Endothelial cell of umbilical vein (primary cell): ENCODE results near the gene ITIH3. TPM values are rescaled to one million over a fixed set of nuclear protein-coding genes. Genes with fewer than 3 reads are reported as not detected.

ENCODE experiments used
- BruUV-seq: library from RNA; stranded (reverse); fragments of 400-500 nt; replicated peaks from 2 replicates; lab custom pipeline; 2021; lab: Mats Ljungman, UMichigan
- CTCF ChIA-PET: fragments of 300-600, 350-600 bp; sonication (Branson Sonifier 250); formaldehyde crosslinking; loops from one replicate; lab custom pipeline; 2021; ENCODE audit warnings: antibody characterized with exemption, inconsistent platforms; lab: Charles Lee
- POLR2A ChIA-PET: fragments of 300-600, 350-600 bp; sonication (Branson Sonifier 250); formaldehyde crosslinking; loops from one replicate; lab custom pipeline; 2021; ENCODE audit warnings: antibody characterized with exemption, inconsistent platforms; lab: Charles Lee
- DNase-seq: peaks from one replicate; pipeline ENCODE4 v3.0.0-alpha.2; 2011; ENCODE audit warnings: low read depth, low spot score
- FAIRE-seq: peaks from 2 replicates; lab custom pipeline; 2011; peaks lifted over from hg19 to GRCh38; lab: Jason Lieb, UNC
- H2AFZ ChIP-seq: 2 replicates; pipeline ENCODE4 v1.6.0; 2012; ENCODE audit warnings: low read depth, low read length, control low read depth, inconsistent platforms
- H3K27ac ChIP-seq: 2 replicates; pipeline ENCODE4 v1.5.1; 2011; ENCODE audit warnings: low read depth, mild to moderate bottlenecking, control low read depth, low read length, moderate library complexity; ENCODE audit not compliant: insufficient read depth
- H3K27me3 ChIP-seq, 2 experiments: 2 replicates each; pipeline versions ENCODE4 v1.6.0 to v1.6.1; 2011; ENCODE audit warnings: low read length in 2 of 2, mixed read lengths in 1 of 2; ENCODE audit not compliant: control insufficient read depth in 2 of 2, insufficient read depth in 2 of 2
- H3K36me3 ChIP-seq, 2 experiments: 2 replicates in 1 of 2; 3 replicates in 1 of 2; pipeline ENCODE4 v1.5.1; 2011; ENCODE audit warnings: low read length in 2 of 2, mild to moderate bottlenecking in 1 of 2, moderate library complexity in 1 of 2; ENCODE audit not compliant: control insufficient read depth in 2 of 2, insufficient read depth in 2 of 2; ENCODE audit errors: extremely low read depth in 1 of 2
- H3K4me1 ChIP-seq: 3 replicates; pipeline ENCODE4 v1.5.1; 2011; ENCODE audit warnings: mild to moderate bottlenecking, low read length; ENCODE audit not compliant: control insufficient read depth, insufficient read depth; ENCODE audit errors: extremely low read depth
- H3K4me2 ChIP-seq: 2 replicates; pipeline ENCODE4 v1.6.1; 2011; ENCODE audit warnings: low read length, control low read depth, mixed read lengths; ENCODE audit not compliant: insufficient read depth
- H3K4me3 ChIP-seq, 3 experiments: fragments of 200-600 bp in 1 of 3; sonication (generic), shearing (Covaris generic) in 1 of 3; replicated peaks in 1 of 3; 2 replicates each; pipeline ENCODE4 v1.5.1; 2011 to 2016; ENCODE audit warnings: control low read depth in 3 of 3, low read length in 3 of 3, mild to moderate bottlenecking in 2 of 3, inconsistent platforms in 1 of 3, low read depth in 1 of 3, moderate library complexity in 1 of 3; ENCODE audit not compliant: insufficient read depth in 1 of 3
- H3K79me2 ChIP-seq: 2 replicates; pipeline ENCODE4 v1.6.0; 2012; ENCODE audit warnings: low read length, inconsistent platforms; ENCODE audit not compliant: control insufficient read depth, insufficient read depth
- H3K9ac ChIP-seq: replicated peaks from 2 replicates; pipeline ENCODE3; 2011; ENCODE audit warnings: low read length, control low read depth; ENCODE audit not compliant: insufficient read depth; ENCODE audit errors: extremely low read depth
- H3K9me1 ChIP-seq: replicated peaks from 3 replicates; pipeline ENCODE4 v1.6.0; 2011; ENCODE audit warnings: mild to moderate bottlenecking, low read length; ENCODE audit not compliant: control insufficient read depth, insufficient read depth; ENCODE audit errors: extremely low read depth
- H3K9me3 ChIP-seq: replicated peaks from 2 replicates; pipeline ENCODE4 v1.5.1; 2012; ENCODE audit warnings: low read length, inconsistent platforms; ENCODE audit not compliant: control insufficient read depth, insufficient read depth
- H4K20me1 ChIP-seq: replicated peaks from 2 replicates; pipeline ENCODE3; 2011; ENCODE audit warnings: mild to moderate bottlenecking, low read length; ENCODE audit not compliant: control insufficient read depth, insufficient read depth; ENCODE audit errors: extremely low read depth
- EZH2 ChIP-seq: IDR thresholded peaks from 2 replicates; pipeline ENCODE4 v1.6.1; 2012; ENCODE audit warnings: borderline replicate concordance, low read depth, mild to moderate bottlenecking, moderate library complexity, low read length, inconsistent platforms; ENCODE audit not compliant: severe bottlenecking
- FOS ChIP-seq: IDR thresholded peaks from 2 replicates; pipeline ENCODE4 v1.6.1; 2011; ENCODE audit warnings: mild to moderate bottlenecking, low read length, moderate library complexity, borderline replicate concordance; ENCODE audit not compliant: insufficient read depth
- GATA2 ChIP-seq: IDR thresholded peaks from 2 replicates; pipeline ENCODE4 v1.7.0; 2011; ENCODE audit warnings: low read depth, mild to moderate bottlenecking, moderate library complexity, mixed read lengths, low read length; ENCODE audit not compliant: insufficient read length, insufficient read depth
- JUN ChIP-seq: IDR thresholded peaks from 2 replicates; pipeline ENCODE4 v1.6.1; 2011; ENCODE audit warnings: borderline replicate concordance, low read depth; ENCODE audit not compliant: insufficient read length, insufficient read depth
- MYC ChIP-seq: IDR thresholded peaks from one replicate; pipeline ENCODE4 v1.6.1; 2011; ENCODE audit warnings: mild to moderate bottlenecking, low read depth, low read length
- POLR2A ChIP-seq: IDR thresholded peaks from 2 replicates; pipeline ENCODE4 v1.6.1; 2012; ENCODE audit warnings: low read depth, mild to moderate bottlenecking, control low read depth, low read length
- POLR2AphosphoS5 ChIP-seq: IDR thresholded peaks from 2 replicates; pipeline ENCODE4 v1.6.1; 2012; ENCODE audit warnings: low read depth, mild to moderate bottlenecking, control low read depth, low read length, moderate library complexity; ENCODE audit not compliant: insufficient read depth
- dilution Hi-C: fragments of 300-500 bp; cut with MboI; formaldehyde crosslinking; loops from one replicate; pipeline ENCODE4 v1.15.0; 2019; ENCODE audit warnings: low sequenced_read_pairs; ENCODE audit not compliant: extremely low pct_ligation_motif_present
- intact Hi-C: fragments of 100-400 bp; cut with micrococcal nuclease; formaldehyde crosslinking; loops from one replicate; pipeline ENCODE4 v1.10.0; 2022
- polyA plus RNA-seq, 4 experiments: library from polyadenylated mRNA; depleted of rRNA in 3 of 4; stranded (reverse) in 3 of 4; unstranded in 1 of 4; fragments of >200 nt; gene quantifications; 2 replicates each; pipeline versions ENCODE4 v1.2.1 to v1.2.3, GENCODE V29; 2011 to 2012; ENCODE audit warnings: missing spikeins in 1 of 4
- total RNA-seq: library from RNA; stranded (reverse); gene quantifications from 2 replicates; pipeline ENCODE4 v1.2.3, GENCODE V29; 2021
- TF ChIP-seq, protein P1 (sequence below): IDR thresholded peaks from 2 replicates; pipeline ENCODE4 v1.6.1; 2011; ENCODE audit not compliant: insufficient read depth, insufficient read length
- TF ChIP-seq, protein P2 (sequence below), 2 donors: IDR thresholded peaks; 1 replicate in 1 of 2; 2 replicates in 1 of 2; pipeline ENCODE4 v1.5.1; 2011; ENCODE audit warnings: low read length in 2 of 2, mild to moderate bottlenecking in 2 of 2, moderate library complexity in 2 of 2, control low read depth in 1 of 2, inconsistent platforms in 1 of 2, low read depth in 1 of 2; ENCODE audit not compliant: insufficient read depth in 1 of 2; ENCODE audit errors: extremely low read depth in 1 of 2

ITIH3 gene
- total and polyA plus RNA-seq, 2 donors (not counting 3 experiments of a cell fraction or from before 2014, with no cell fraction given): not detected

DNA sequence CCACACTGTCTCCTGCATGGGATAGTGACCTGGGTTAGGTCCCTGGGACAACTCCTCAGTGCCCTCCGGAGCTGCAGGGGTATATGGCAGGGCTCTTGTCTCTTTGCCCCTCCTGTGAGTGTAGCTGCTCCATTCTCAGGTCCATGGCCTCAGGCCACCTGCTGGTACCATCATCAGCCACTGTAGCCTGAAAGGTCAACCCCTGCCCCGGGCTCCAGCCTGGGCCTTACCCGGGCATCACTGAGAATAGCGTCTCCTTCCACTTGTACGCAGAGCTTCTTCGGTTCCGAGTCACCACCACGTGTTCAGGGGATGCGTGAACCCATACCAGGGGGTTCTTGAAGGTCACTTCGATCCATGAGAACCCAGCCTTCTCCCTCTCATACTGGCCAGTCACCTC lies 22.1 kb downstream of the ITIH3 start:
- Histone ChIP-seq H3K27me3 (no peaks in the 10 kb centered on the region), H3K4me3 (no peak overlapping the region), H3K27ac (no peak overlapping the region), H3K79me2 (no peaks in the 10 kb centered on the region), H3K9me3 (no peaks in the 10 kb centered on the region), H3K9ac (no peak overlapping the region), H3K36me3 (no peaks in the 10 kb centered on the region), H2AFZ (no peak overlapping the region), H4K20me1 (no peaks in the 10 kb centered on the region), H3K9me1 (no peaks in the 10 kb centered on the region), H3K4me2 (no peak overlapping the region), H3K4me1 (no peaks in the 10 kb centered on the region)
- DNase-seq: no peak
- BruUV-seq: no TSS peak
- POLR2A ChIA-PET: no interaction called here
- dilution Hi-C loops: no loop called here
- FAIRE-seq: no peak
- TF ChIP-seq EZH2 (no peak), POLR2AphosphoS5 (no peak), FOS (no peak), JUN (no peak), POLR2A (no peak), MYC (no peak), GATA2 (no peak)
- TF ChIP-seq, protein P1, sequence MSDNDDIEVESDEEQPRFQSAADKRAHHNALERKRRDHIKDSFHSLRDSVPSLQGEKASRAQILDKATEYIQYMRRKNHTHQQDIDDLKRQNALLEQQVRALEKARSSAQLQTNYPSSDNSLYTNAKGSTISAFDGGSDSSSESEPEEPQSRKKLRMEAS: no peak
- TF ChIP-seq, protein P2, sequence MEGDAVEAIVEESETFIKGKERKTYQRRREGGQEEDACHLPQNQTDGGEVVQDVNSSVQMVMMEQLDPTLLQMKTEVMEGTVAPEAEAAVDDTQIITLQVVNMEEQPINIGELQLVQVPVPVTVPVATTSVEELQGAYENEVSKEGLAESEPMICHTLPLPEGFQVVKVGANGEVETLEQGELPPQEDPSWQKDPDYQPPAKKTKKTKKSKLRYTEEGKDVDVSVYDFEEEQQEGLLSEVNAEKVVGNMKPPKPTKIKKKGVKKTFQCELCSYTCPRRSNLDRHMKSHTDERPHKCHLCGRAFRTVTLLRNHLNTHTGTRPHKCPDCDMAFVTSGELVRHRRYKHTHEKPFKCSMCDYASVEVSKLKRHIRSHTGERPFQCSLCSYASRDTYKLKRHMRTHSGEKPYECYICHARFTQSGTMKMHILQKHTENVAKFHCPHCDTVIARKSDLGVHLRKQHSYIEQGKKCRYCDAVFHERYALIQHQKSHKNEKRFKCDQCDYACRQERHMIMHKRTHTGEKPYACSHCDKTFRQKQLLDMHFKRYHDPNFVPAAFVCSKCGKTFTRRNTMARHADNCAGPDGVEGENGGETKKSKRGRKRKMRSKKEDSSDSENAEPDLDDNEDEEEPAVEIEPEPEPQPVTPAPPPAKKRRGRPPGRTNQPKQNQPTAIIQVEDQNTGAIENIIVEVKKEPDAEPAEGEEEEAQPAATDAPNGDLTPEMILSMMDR (IDR thresholded peaks at IDR 0.05; ENCODE audit: extremely low read depth in 1 of 2, insufficient read depth in 1 of 2, low read depth in 1 of 2, low read length in 2 of 2): no peak
- CTCF ChIA-PET: interaction anchor here (1.8 kb wide), 1 partner anchor 10 kb away, joined by 11 read pairs; no protein-coding TSS in a partner anchor
- intact Hi-C loops: no loop called here
